H1 (cell line): ENCODE data around the gene CHTF18. TPM values are rescaled to one million over a fixed set of nuclear protein-coding genes. Genes with fewer than 3 reads are reported as not detected.

ENCODE experiments used
- CTCF ChIA-PET: fragments of 300-600 bp; sonication (Branson Sonifier 250); formaldehyde crosslinking; loops from one replicate; lab custom pipeline; 2021; ENCODE audit not compliant: partially characterized antibody; lab: Charles Lee
- POLR2A ChIA-PET: fragments of 300-600 bp; sonication (Branson Sonifier 250); formaldehyde crosslinking; loops from one replicate; lab custom pipeline; 2021; ENCODE audit warnings: inconsistent platforms; ENCODE audit not compliant: partially characterized antibody; lab: Charles Lee
- DNase-seq, 2 experiments: peaks; one replicate each; pipeline versions ENCODE4 v3.0.0 to v3.0.0-alpha.2; 2010 to 2022; ENCODE audit warnings: low spot score in 2 of 2, low read depth in 1 of 2, mixed read lengths in 1 of 2
- FAIRE-seq: peaks from 2 replicates; lab custom pipeline; 2011; peaks lifted over from hg19 to GRCh38; lab: Jason Lieb, UNC
- H2AFZ ChIP-seq: 2 replicates; pipeline ENCODE4 v1.8.1; 2012; ENCODE audit warnings: low read length, inconsistent platforms
- H2AK5ac ChIP-seq: 2 replicates; pipeline ENCODE4 v1.6.1; 2013; ENCODE audit warnings: low read depth, low read length
- H2BK120ac ChIP-seq: replicated peaks from 2 replicates; pipeline ENCODE3; 2013; ENCODE audit warnings: low read depth, low read length, inconsistent platforms
- H2BK12ac ChIP-seq: 2 replicates; pipeline ENCODE4 v1.6.1; 2013; ENCODE audit warnings: low read depth, low read length
- H2BK15ac ChIP-seq: 2 replicates; pipeline ENCODE4 v1.6.1; 2013; ENCODE audit warnings: low read length
- H2BK20ac ChIP-seq: 2 replicates; pipeline ENCODE4 v1.6.1; 2013; ENCODE audit warnings: low read length
- H2BK5ac ChIP-seq: 2 replicates; pipeline ENCODE4 v1.6.1; 2013; ENCODE audit warnings: low read depth, low read length
- H3K14ac ChIP-seq: 2 replicates; pipeline ENCODE4 v1.6.1; 2013; ENCODE audit warnings: inconsistent platforms; ENCODE audit not compliant: insufficient read length
- H3K18ac ChIP-seq: 2 replicates; pipeline ENCODE4 v1.6.1; 2013; ENCODE audit warnings: low read length; ENCODE audit errors: extremely low read depth
- H3K23ac ChIP-seq: 2 replicates; pipeline ENCODE4 v1.6.1; 2013; ENCODE audit warnings: inconsistent platforms; ENCODE audit not compliant: insufficient read length
- H3K23me2 ChIP-seq: 2 replicates; pipeline ENCODE4 v1.6.1; 2013; ENCODE audit warnings: low read depth, low read length
- H3K27ac ChIP-seq: 2 replicates; pipeline ENCODE4 v1.6.1; 2011; ENCODE audit warnings: low read depth, low read length, inconsistent platforms
- H3K27me3 ChIP-seq, 4 experiments: replicated peaks in 1 of 4; 1 replicate in 1 of 4; 2 replicates in 3 of 4; pipeline versions ENCODE4 v1.6.1 to v1.8.1; 2011 to 2013; ENCODE audit warnings: low read length in 3 of 4, mild to moderate bottlenecking in 3 of 4, inconsistent platforms in 2 of 4, mixed read lengths in 2 of 4, moderate library complexity in 1 of 4; ENCODE audit not compliant: control insufficient read depth in 3 of 4, insufficient read depth in 3 of 4; ENCODE audit errors: extremely low read depth in 1 of 4
- H3K36me3 ChIP-seq, 4 experiments: 2 replicates each; pipeline versions ENCODE4 v1.6.1 to v1.8.1; 2011 to 2013; ENCODE audit warnings: mild to moderate bottlenecking in 4 of 4, low read length in 3 of 4, moderate library complexity in 2 of 4, control low read depth in 1 of 4, inconsistent platforms in 1 of 4; ENCODE audit not compliant: insufficient read depth in 4 of 4, control insufficient read depth in 2 of 4
- H3K4ac ChIP-seq: replicated peaks from 2 replicates; pipeline ENCODE3; 2013; ENCODE audit warnings: low read length, low read depth, mixed read lengths, inconsistent platforms; ENCODE audit not compliant: insufficient read length
- H3K4me1 ChIP-seq, 4 experiments: replicated peaks in 1 of 4; 1 replicate in 1 of 4; 2 replicates in 3 of 4; pipeline versions ENCODE4 v1.6.1 to v1.8.1; 2011 to 2013; ENCODE audit warnings: low read length in 3 of 4, inconsistent platforms in 2 of 4, mixed read lengths in 1 of 4; ENCODE audit not compliant: insufficient read depth in 4 of 4, control insufficient read depth in 3 of 4
- H3K4me2 ChIP-seq, 2 experiments: 2 replicates each; pipeline versions ENCODE4 v1.6.1 to v1.8.1; 2011 to 2013; ENCODE audit warnings: low read depth in 2 of 2, low read length in 2 of 2, control low read depth in 1 of 2, inconsistent platforms in 1 of 2, mild to moderate bottlenecking in 1 of 2; ENCODE audit not compliant: insufficient read depth in 1 of 2
- H3K4me3 ChIP-seq, 4 experiments: fragments of 200-600, 300-600 bp in 1 of 4; sonication (generic), shearing (Covaris generic), sonication (Bioruptor Twin) in 1 of 4; 2 replicates each; pipeline versions ENCODE4 v1.5.1 to v1.8.1; 2011 to 2016; ENCODE audit warnings: low read length in 4 of 4, low read depth in 3 of 4, control low read depth in 2 of 4, inconsistent platforms in 2 of 4, mild to moderate bottlenecking in 2 of 4, mixed read lengths in 1 of 4, moderate library complexity in 1 of 4; ENCODE audit not compliant: insufficient read depth in 2 of 4; ENCODE audit errors: extremely low read depth in 1 of 4
- H3K56ac ChIP-seq: replicated peaks from 2 replicates; pipeline ENCODE3; 2013; ENCODE audit warnings: low read depth, mild to moderate bottlenecking, mixed read lengths, low read length, inconsistent platforms; ENCODE audit not compliant: insufficient read length
- H3K79me1 ChIP-seq: 2 replicates; pipeline ENCODE4 v1.6.1; 2013; ENCODE audit warnings: low read depth, low read length, control low read depth
- H3K79me2 ChIP-seq, 2 experiments: 2 replicates each; pipeline versions ENCODE4 v1.6.1 to v1.8.1; 2012 to 2013; ENCODE audit warnings: low read length in 2 of 2, mild to moderate bottlenecking in 2 of 2, inconsistent platforms in 1 of 2; ENCODE audit not compliant: insufficient read depth in 2 of 2, control insufficient read depth in 1 of 2
- H3K9ac ChIP-seq, 4 experiments: replicated peaks in 1 of 4; 1 replicate in 1 of 4; 2 replicates in 3 of 4; pipeline versions ENCODE4 v1.6.1 to v1.8.1; 2011 to 2013; ENCODE audit warnings: low read depth in 3 of 4, low read length in 3 of 4, control low read depth in 2 of 4, mild to moderate bottlenecking in 2 of 4, moderate library complexity in 2 of 4, inconsistent platforms in 1 of 4; ENCODE audit errors: extremely low read depth in 1 of 4
- H3K9me3 ChIP-seq, 2 experiments: 2 replicates each; pipeline versions ENCODE4 v1.6.1 to v1.8.1; 2012 to 2013; ENCODE audit warnings: mild to moderate bottlenecking in 2 of 2, moderate library complexity in 2 of 2, control low read depth in 1 of 2, inconsistent platforms in 1 of 2, low read depth in 1 of 2, low read length in 1 of 2, mixed read lengths in 1 of 2; ENCODE audit not compliant: insufficient read depth in 2 of 2
- H4K20me1 ChIP-seq, 2 experiments: replicated peaks in 1 of 2; 2 replicates each; pipeline versions ENCODE3 to v1.8.1; 2011 to 2013; ENCODE audit warnings: inconsistent platforms in 2 of 2, low read length in 2 of 2, mild to moderate bottlenecking in 1 of 2; ENCODE audit not compliant: insufficient read depth in 2 of 2, control insufficient read depth in 1 of 2
- H4K5ac ChIP-seq: 2 replicates; pipeline ENCODE4 v1.6.1; 2013; ENCODE audit warnings: low read length, low read depth, mixed read lengths, inconsistent platforms; ENCODE audit not compliant: insufficient read length
- H4K8ac ChIP-seq: 2 replicates; pipeline ENCODE4 v1.8.0; 2013; ENCODE audit warnings: mild to moderate bottlenecking, moderate library complexity, low read length, inconsistent platforms; ENCODE audit not compliant: insufficient read depth; ENCODE audit errors: extremely low read depth
- H4K91ac ChIP-seq: replicated peaks from 2 replicates; pipeline ENCODE3; 2013; ENCODE audit warnings: low read length, mixed read lengths, inconsistent platforms; ENCODE audit not compliant: insufficient read length
- CBX5 ChIP-seq: fragments of 300-800, 300-1000 bp; sonication (generic); IDR thresholded peaks from 2 replicates; pipeline ENCODE4 v1.7.1; 2016; ENCODE audit warnings: antibody characterized with exemption, low read length, low read depth
- KDM1A ChIP-seq: fragments of 200-600, 300-600 bp; sonication (generic); IDR thresholded peaks from 2 replicates; pipeline ENCODE4 v1.7.1; 2016; ENCODE audit warnings: mild to moderate bottlenecking, low read length, borderline replicate concordance
- KDM5A ChIP-seq: fragments of 200-600 bp; IDR thresholded peaks from 2 replicates; pipeline ENCODE4 v1.7.1; 2012; ENCODE audit warnings: mild to moderate bottlenecking, low read length, inconsistent platforms, mixed read lengths
- MAFK ChIP-seq: IDR thresholded peaks from 2 replicates; pipeline ENCODE4 v1.6.1; 2012; ENCODE audit warnings: low read depth, mild to moderate bottlenecking, improper control_type of control experiment, low read length
- POLR2AphosphoS5 ChIP-seq: IDR thresholded peaks from 2 replicates; pipeline ENCODE4 v1.6.1; 2011; ENCODE audit warnings: low read depth, low read length
- WGBS, 2 experiments: shearing (Covaris generic) in 1 of 2; methylation state at CpG; one replicate each; pipeline versions ENCODE4 v1.1.6 to v1.1.7; 2013 to 2015; ENCODE audit warnings: low lambda C conversion rate in 2 of 2, mixed read lengths in 2 of 2, inconsistent platforms in 1 of 2, low coverage in 1 of 2, missing lambda C conversion rate in 1 of 2; ENCODE audit not compliant: insufficient replicate concordance in 2 of 2, insufficient coverage in 1 of 2, insufficient read length in 1 of 2; ENCODE audit errors: extremely low coverage in 1 of 2, missing lambda C conversion rate in 1 of 2; 5-methylcytosine and 5-hydroxymethylcytosine counted together
- polyA plus RNA-seq, 7 experiments: library from polyadenylated mRNA; depleted of rRNA in 3 of 7; stranded (reverse) in 5 of 7; unstranded in 2 of 7; fragments of >200 nt in 5 of 7; fragments of 200-250 nt in 2 of 7; gene quantifications; 1 replicate in 5 of 7; 2 replicates in 1 of 7; 4 replicates in 1 of 7; pipeline versions ENCODE4 v1.2.1 to v1.2.3, GENCODE V29; 2011 to 2013; ENCODE audit warnings: missing spikeins in 2 of 7, mixed read lengths in 2 of 7
- total RNA-seq: library from RNA; stranded (reverse); fragmentation: NEBNext Ultra II Directional; extraction: Animal tissue kit (Norgen Biotek cat#: 25700); gene quantifications from 2 replicates; pipeline ENCODE4 v1.2.1, GENCODE V29; 2021
- TF ChIP-seq, protein P1 (sequence below): IDR thresholded peaks from 2 replicates; pipeline ENCODE4 v1.6.1; 2011; ENCODE audit warnings: low read depth, mild to moderate bottlenecking, low read length; ENCODE audit not compliant: insufficient read depth
- TF ChIP-seq, protein P2 (sequence below), 3 experiments: IDR thresholded peaks; 1 replicate in 2 of 3; 2 replicates in 1 of 3; pipeline versions ENCODE4 v1.5.1 to v1.6.1; 2011; ENCODE audit warnings: low read length in 3 of 3, mild to moderate bottlenecking in 3 of 3, inconsistent platforms in 2 of 3, low read depth in 1 of 3, moderate library complexity in 1 of 3; ENCODE audit not compliant: insufficient read depth in 1 of 3; ENCODE audit errors: control extremely low read depth in 1 of 3

CHTF18 gene
- total and polyA plus RNA-seq, 2 of the 8 experiments (the other 6 are each of a cell fraction or from before 2014, with no cell fraction given), result 75.3 to 104 TPM

DNA sequence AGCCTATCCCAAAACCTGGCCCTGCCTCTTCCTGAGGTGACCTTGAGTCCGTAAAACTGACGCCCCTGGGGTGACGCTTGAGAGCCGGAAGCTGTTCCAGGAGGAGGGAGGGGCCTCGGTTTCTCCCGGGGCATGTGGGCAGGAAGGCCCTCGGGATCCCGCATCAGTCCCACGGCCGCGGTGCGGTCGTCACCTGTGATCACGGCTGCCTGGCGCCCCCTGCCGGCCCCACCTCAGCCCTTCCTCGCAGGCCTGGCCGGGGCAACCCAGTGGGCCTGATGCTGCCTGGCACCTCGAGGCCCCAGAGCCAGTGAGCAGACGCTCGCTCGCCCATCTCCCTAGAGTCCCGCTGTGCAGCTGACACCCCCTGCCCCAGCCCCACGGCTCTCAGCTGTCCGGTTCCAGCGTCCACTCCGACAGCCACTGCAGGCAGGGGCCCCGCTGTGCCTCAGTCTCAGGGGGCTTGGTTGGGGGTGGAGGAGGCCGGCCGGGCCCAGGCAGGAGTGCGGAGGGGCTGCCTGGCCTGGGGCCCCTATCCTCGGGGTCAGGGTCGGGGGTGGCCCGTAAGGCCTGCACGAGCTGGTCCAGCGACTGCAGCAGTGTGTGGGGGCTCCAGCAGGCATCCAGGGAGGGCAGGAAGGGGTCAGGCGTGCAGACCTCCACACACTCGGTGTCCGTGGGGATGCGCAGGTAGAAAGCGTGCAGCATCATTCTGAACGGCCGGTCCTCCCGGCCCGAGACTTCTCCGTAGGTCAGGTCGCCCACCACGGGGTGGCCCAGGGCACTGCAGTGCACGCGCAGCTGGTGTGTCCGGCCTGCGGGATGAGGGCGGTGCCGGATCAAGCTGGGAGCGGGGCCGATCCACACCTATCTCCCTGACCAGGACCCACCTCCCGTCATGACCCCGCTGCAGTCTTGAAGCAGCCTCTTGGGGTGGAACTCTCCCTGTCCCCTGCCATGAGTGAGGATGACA is 2.6 kb upstream of the CHTF18 start:
- no peak overlapping the region for H2BK120ac ChIP-seq
- no peak overlapping the region for H4K5ac ChIP-seq
- H3K4me2 ChIP-seq, result no peak overlapping the region
- H3K79me1 ChIP-seq, result peaks cover 2% of the 10 kb centered on the region; the same call in 1 of the 2 replicates
- no peak overlapping the region for H2BK12ac ChIP-seq
- no peak overlapping the region for H3K9ac ChIP-seq
- no peaks in the 10 kb centered on the region; a peak in 1 of 7 replicates for H3K27me3 ChIP-seq
- H2AFZ ChIP-seq, result no peak overlapping the region
- no peak overlapping the region for H4K91ac ChIP-seq
- peaks cover 0 to 13% (median 6%) of the 10 kb centered on the region in 4 experiments; a peak in 3 of 8 replicates for H3K36me3 ChIP-seq
- peak overlapping the region; percentile 77; the same call in 1 of the 2 replicates for H4K8ac ChIP-seq
- peaks cover 4 to 21% of the 10 kb centered on the region in 2 experiments for H4K20me1 ChIP-seq
- H3K56ac ChIP-seq, result no peak overlapping the region
- no peak overlapping the region for H2BK15ac ChIP-seq
- H3K9me3 ChIP-seq, result no peaks in the 10 kb centered on the region
- H2BK20ac ChIP-seq, result no peak overlapping the region
- FAIRE-seq (no peak), DNase-seq (peak; percentile 56 to 97)
- no peak overlapping the region for H3K18ac ChIP-seq
- H3K23me2 ChIP-seq, result peaks cover 9% of the 10 kb centered on the region; the same call in 1 of the 2 replicates
- H3K4me3 ChIP-seq, result no peak overlapping the region
- ChIA-PET CTCF (interaction anchor here (1.0 to 13.7 kb wide), 25 partner anchors 9 to 669 kb away, joined by 3 to 424 read pairs (median 5); partner anchors contain the start of genes ANTKMT, CCDC78, CIAO3 and GNG13), POLR2A (interaction anchor here (1.0 to 4.4 kb wide), 18 partner anchors 9 to 90 kb away, joined by 3 to 24 read pairs (median 6); partner anchors contain the start of genes ANTKMT, CIAO3, GNG13 and METRN)
- H2AK5ac ChIP-seq, result no peak overlapping the region
- peaks cover 0 to 14% (median 6%) of the 10 kb centered on the region in 4 experiments; a peak in 4 of 7 replicates for H3K4me1 ChIP-seq
- H3K23ac ChIP-seq, result no peak overlapping the region
- no peak overlapping the region for H3K4ac ChIP-seq
- peak overlapping the region; percentile 60; the same call in 1 of the 2 replicates for H2BK5ac ChIP-seq
- no peak overlapping the region for H3K14ac ChIP-seq
- H3K79me2 ChIP-seq, result peaks cover 0 to 16% of the 10 kb centered on the region in 2 experiments; a peak in 1 of 4 replicates
- WGBS, 2 experiments, result 77% methylated on average over 46 of the region's 58 CpGs; no CpG with 5 or more reads in 1 of the 2 experiments
- peak overlapping the region; percentile 31; the same call in 1 of the 2 replicates for H3K27ac ChIP-seq
- TF ChIP-seq, protein P1, sequence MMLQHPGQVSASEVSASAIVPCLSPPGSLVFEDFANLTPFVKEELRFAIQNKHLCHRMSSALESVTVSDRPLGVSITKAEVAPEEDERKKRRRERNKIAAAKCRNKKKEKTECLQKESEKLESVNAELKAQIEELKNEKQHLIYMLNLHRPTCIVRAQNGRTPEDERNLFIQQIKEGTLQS, result no peak
- TF ChIP-seq KDM5A (no peak), KDM1A (no peak), POLR2AphosphoS5 (no peak), MAFK (no peak), CBX5 (no peak)
- TF ChIP-seq, protein P2, sequence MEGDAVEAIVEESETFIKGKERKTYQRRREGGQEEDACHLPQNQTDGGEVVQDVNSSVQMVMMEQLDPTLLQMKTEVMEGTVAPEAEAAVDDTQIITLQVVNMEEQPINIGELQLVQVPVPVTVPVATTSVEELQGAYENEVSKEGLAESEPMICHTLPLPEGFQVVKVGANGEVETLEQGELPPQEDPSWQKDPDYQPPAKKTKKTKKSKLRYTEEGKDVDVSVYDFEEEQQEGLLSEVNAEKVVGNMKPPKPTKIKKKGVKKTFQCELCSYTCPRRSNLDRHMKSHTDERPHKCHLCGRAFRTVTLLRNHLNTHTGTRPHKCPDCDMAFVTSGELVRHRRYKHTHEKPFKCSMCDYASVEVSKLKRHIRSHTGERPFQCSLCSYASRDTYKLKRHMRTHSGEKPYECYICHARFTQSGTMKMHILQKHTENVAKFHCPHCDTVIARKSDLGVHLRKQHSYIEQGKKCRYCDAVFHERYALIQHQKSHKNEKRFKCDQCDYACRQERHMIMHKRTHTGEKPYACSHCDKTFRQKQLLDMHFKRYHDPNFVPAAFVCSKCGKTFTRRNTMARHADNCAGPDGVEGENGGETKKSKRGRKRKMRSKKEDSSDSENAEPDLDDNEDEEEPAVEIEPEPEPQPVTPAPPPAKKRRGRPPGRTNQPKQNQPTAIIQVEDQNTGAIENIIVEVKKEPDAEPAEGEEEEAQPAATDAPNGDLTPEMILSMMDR (IDR thresholded peaks at IDR 0.05; ENCODE audit: control extremely low read depth in 1 of 3, insufficient read depth in 1 of 3, low read depth in 1 of 3, low read length in 3 of 3), result peak in 2 of 3 experiments; percentile 90 to 95; a peak in 3 of 4 replicates
